HT-29 (cell line): ENCODE measurements around the gene BYSL. TPM values are rescaled to one million over a fixed set of nuclear protein-coding genes. Genes with fewer than 3 reads are reported as not detected.

Source experiments
- DNase-seq: peaks from one replicate; pipeline ENCODE4 v3.0.0-alpha.2; 2015; ENCODE audit warnings: low spot score
- total RNA-seq: library from RNA; depleted of rRNA; stranded (reverse); fragments of >200 nt; shearing (Covaris generic); gene quantifications from 2 replicates; pipeline ENCODE4 v1.2.3, GENCODE V29; 2014

The BYSL gene
- total RNA-seq, 1 experiment from 2014 or later = 53.9 TPM

- no peak for DNase-seq
Observed at GRCh38 chr6:41914869-41915530, 6.3 kb upstream of the BYSL start.

GRCh38 chr6:41917528-41917927 is 3.8 kb upstream of the BYSL start:
- DNase-seq = no peak

DNA sequence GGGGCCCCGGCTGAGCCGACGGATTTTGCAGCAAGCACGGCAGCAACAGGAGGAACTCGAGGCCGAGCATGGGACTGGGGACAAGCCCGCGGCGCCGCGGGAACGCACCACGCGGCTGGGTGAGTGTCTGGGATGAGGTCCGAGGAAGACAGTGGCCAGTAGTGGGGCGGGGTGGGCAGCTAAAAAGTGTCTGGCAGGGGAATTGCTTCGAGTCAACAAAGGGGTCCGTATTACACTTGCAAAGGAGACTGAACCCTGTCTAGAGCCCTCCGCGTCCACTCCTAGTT is 356 bp downstream of the BYSL start:
- DNase-seq = peak; percentile 22

DNA sequence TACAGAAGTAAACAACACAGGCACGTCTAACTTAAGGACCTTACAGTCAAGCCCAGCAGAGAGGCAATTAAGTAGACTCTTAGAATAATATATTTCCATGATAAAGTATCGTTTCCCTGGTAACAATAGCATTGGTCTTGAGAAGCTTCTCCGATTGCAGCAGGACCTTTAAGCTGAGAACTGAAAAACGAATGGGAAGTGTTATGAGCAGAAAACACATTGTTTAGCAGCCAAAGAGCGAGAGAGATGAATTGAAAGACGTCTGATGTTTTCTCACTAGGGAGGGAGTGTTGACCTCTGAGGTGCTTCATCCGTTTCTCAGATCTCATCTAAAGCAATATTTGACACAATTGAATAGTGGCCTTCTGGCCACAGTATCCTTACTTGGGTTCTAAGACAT is 855 bp downstream of the BYSL start:
- peak; percentile 33 for DNase-seq

DNA sequence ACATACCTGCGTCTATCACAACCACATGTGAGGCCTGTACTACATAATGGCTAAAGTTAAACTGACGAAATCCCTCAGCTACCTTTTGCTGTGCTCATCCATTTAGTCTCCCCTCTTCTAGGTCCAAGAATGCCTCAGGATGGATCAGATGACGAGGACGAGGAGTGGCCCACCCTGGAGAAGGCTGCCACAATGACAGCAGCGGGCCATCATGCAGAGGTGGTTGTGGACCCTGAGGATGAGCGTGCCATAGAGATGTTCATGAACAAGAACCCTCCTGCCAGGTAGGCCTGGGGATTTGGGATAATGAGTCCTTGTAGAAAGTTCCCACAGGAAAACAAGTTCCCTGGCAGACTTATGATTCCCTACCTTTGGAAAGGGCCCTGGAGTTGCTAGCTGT is 6.0 kb downstream of the BYSL start:
- no peak for DNase-seq

- no peak for DNase-seq
Observed at GRCh38 chr6:41929924-41930323, 8.6 kb downstream of the BYSL start.

- DNase-seq = no peak
Observed at GRCh38 chr6:41931792-41932191, 10.5 kb downstream of the BYSL start.

DNA sequence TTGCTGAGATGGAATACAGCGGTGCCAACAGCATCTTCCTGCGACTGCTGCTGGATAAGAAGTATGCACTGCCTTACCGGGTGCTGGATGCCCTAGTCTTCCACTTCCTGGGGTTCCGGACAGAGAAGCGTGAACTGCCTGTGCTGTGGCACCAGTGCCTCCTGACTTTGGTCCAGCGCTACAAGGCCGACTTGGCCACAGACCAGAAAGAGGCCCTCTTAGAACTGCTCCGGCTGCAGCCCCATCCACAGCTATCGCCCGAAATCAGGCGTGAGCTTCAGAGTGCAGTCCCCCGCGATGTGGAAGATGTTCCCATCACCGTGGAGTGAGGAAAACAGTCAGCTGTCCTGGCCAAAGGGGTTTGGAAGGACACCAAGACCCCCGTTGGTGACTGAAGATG is 11.1 kb downstream of the BYSL start:
- no peak for DNase-seq

GRCh38 chr6:41934278-41935192 is 13.2 kb downstream of the BYSL start:
- DNase-seq = no peak

- DNase-seq = no peak
Observed at GRCh38 chr6:41935193-41935574, 13.9 kb downstream of the BYSL start.

DNA sequence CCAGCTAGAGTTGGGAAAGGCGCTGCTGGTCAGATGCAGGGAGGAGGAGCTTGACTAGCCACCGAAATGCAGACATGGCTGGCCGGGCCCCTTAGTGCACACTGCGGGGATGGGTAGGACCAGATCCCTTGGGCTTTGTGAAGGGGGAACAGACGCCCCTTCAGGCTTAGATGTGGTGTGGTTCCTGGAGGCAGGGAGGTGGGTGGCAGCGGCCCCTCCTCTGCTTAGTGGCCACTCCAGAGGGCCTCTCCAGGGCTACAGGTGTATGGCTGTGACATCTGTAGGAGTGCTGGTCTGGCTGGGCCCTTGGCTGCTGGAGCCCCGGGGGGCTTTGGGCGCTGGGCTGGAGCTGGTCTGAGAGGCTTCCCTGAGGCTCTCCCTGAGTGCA is 14.4 kb downstream of the BYSL start:
- no peak for DNase-seq

- DNase-seq = peak; percentile 94
Observed at GRCh38 chr6:41936073-41936837, 15.0 kb downstream of the BYSL start.

GRCh38 chr6:41937472-41937860 is 16.2 kb downstream of the BYSL start:
- no peak for DNase-seq

DNA sequence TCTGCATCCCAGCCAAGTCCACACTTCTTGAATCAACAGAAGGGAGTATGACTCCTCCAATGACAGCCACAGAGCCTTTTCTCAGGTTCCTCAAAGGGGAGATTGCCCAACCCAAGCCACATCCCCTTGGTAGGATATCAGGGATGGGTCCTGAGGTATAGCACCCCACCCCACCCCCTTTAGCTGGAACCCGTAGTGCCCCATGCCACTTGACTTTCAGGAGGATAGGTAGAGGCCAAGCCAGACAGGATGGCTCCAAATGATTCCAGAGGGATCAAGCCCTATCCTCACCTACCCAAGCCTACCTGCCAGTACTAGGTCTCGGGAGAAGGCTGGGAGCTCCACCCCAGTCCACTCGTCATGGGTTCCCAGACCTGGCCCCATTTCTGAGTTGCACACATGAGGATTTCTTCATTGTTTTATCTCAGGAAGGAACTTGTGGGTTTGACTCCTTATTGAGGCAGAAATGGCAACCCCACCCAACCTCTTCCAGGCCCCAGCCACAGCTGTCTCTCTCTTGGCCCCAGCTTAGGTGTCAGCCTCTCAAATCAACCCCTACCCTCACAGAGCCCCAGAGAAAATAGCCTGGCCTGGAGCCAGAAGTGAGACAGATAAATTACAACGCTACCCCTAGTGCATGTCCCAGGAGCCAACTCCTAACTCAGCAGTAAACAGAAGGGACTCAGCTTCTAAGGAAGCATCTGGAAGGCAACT is 16.7 kb downstream of the BYSL start:
- no peak for DNase-seq

GRCh38 chr6:41938590-41939175 is 17.4 kb downstream of the BYSL start:
- DNase-seq = no peak

DNA sequence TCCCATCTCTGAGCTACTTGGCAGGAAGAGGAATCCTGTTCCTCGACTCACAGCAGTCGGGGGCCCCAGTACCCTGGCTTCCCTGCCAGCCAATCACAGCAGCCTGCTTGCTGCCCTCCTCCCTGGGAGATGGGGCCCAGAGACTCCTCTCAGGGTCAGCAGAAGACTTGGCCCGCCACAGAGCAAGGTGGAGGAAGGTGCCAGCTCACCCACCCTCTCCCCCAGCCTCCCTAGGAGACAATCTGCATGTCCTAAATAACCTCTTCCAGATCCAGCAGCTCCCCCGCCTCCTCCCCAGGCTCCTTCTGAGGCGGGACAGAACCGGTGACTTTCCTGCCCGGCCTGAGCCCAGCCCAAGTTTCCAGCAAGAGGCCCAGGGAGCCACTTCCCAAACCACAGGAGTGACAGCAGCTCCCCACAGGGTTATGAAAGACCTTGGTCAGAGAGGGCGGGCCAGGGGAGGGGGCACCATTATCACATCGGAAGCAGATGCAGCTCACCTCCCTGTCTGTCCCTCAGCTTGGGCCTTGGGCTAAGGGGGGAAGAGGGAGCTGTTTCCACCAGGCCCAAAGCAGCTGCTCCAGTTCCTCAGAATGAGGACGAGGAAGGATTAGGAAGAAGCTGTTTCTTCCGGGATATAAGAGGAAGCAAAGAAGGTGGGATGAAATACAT is 18.0 kb downstream of the BYSL start:
- DNase-seq = no peak

DNA sequence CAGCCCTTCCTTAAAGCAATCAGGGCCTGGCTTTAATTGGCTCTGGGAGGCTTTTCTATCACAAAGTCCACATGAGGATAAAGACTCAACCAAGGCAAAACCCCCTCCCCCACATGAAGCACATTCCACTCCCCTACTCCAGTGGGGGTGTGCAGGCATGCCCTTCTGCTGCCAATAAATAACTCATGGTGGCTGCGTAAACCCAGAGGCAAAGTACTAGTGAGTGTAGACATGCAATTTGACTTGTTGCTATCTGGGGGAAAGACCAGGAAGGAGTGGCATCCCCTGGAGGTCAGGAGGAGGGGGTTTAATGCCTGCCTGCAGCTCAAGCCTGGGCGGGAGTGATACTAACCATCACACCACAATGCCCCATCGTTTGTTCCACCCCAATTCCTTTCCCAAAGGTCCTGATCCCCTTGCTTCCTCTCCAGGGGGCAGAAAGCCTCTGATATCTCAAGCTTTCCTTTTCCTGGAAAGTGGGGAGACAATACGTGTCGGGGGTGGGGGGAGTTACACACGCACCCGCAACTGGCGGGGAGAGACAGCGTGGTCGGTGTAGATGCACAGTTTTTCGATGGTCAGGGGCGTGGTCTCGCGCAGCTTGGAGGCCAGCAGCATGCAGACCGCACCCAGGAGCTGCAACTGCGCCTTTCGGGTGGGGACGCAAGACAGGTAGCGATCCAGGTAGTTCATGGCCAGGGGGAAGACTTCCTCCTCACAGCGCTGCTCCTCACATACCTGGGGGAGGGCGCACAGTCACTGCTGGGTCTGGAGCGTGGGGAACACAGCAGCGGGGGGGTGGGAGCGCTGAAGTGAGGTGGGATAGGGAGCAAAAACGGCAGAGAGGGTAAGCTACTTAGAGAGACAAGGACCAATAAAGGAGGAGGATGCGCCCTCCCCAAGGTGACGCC is 18.8 kb downstream of the BYSL start:
- DNase-seq = peak; percentile 35

GRCh38 chr6:41940759-41941279 is 19.5 kb downstream of the BYSL start:
- DNase-seq = peak; percentile 60

DNA sequence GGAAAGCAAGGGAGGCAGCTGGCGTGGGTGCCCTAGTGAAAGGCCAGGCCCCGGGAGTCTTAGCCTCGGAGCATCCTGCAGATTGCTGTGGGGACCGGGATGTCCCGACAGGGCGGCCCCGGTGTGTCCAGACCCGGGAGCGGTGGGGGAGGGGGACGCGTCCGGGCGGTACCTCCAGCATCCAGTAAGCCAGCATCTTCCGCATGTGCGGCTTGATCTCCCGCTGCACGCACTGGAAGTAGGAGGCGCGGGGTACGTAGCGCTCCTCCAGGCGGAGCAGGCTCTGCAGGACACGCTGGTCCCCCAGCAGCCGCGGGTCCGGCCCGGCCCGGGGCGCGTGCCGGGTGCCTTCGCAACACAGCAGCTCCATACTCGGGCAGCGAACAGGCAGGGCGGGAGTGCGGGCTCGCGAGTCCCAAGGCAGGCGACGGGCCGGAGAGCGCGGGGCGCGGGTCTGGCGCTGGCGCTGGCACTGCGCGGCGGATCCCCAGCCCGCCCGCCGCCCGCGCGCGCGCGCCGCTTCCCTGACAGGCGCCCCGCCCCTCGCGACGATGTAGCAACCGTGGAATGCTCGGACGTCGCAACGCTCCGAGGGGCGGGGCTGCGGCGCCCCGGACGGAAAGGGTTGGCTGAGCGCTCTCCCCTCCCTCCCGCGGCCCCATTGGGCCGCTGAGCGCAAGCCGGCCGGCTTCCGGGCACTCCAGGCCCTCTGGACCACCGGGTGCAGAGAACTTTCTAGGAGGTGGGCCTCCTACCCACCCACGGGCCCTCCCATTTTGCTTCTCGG is 20.2 kb downstream of the BYSL start, which contains the start of gene CCND3:
TSS of gene CCND3 (minus strand) at position 529 of the 787 bp plus-strand sequence. CDS start at position 370, 159 bp downstream.
- peak; percentile 94 for DNase-seq
